HepG2 (cell line): Measurements from ENCODE around the gene ENTPD1. TPM values are rescaled to one million over a fixed set of nuclear protein-coding genes. Genes with fewer than 3 reads are reported as not detected.

Source experiments
- ARID3A ChIP-seq: IDR thresholded peaks from 2 replicates; pipeline ENCODE4 v1.6.1; 2012; ENCODE audit warnings: low read depth, low read length, improper control_type of control experiment
- ARID4A ChIP-seq: sonication (generic); formaldehyde crosslinking; IDR thresholded peaks from 2 replicates; pipeline ENCODE4 v1.5.0; 2020; ENCODE audit warnings: mild to moderate bottlenecking, missing genetic modification reagents, borderline replicate concordance
- EED ChIP-seq: sonication (generic); formaldehyde crosslinking; IDR thresholded peaks from 2 replicates; pipeline ENCODE4 v1.5.0; 2020; ENCODE audit warnings: mild to moderate bottlenecking, missing genetic modification reagents
- EP300 ChIP-seq, 3 experiments: sonication (generic) in 1 of 3; formaldehyde crosslinking in 1 of 3; IDR thresholded peaks; 2 replicates each; pipeline versions ENCODE4 v1.5.1 to v1.6.1; 2011 to 2020; ENCODE audit warnings: low read depth in 2 of 3, low read length in 2 of 3, borderline replicate concordance in 1 of 3, improper control_type of control experiment in 1 of 3, mild to moderate bottlenecking in 1 of 3, missing genetic modification reagents in 1 of 3, moderate library complexity in 1 of 3
- EZH2 ChIP-seq: conservative IDR thresholded peaks from 2 replicates; pipeline ENCODE4 v1.6.1; 2012; ENCODE audit warnings: mild to moderate bottlenecking, low read depth, low read length, moderate library complexity
- FOXJ3 ChIP-seq: sonication (generic); formaldehyde crosslinking; IDR thresholded peaks from 2 replicates; pipeline ENCODE4 v1.4.0; 2020; ENCODE audit warnings: missing genetic modification reagents, mild to moderate bottlenecking, borderline replicate concordance
- FOXP1 ChIP-seq, 2 experiments: fragments of 450-650 bp in 1 of 2; IDR thresholded peaks; 2 replicates each; pipeline ENCODE4 v1.6.1; 2017 to 2018; ENCODE audit warnings: antibody characterized with exemption in 1 of 2
- GPBP1L1 ChIP-seq: sonication (generic); formaldehyde crosslinking; IDR thresholded peaks from 2 replicates; pipeline ENCODE4 v1.5.0; 2020; ENCODE audit warnings: mild to moderate bottlenecking, missing genetic modification reagents
- HOXA9 ChIP-seq: sonication (generic); formaldehyde crosslinking; IDR thresholded peaks from 2 replicates; pipeline ENCODE4 v1.8.1; 2022; ENCODE audit warnings: missing genetic modification reagents, mild to moderate bottlenecking, moderate library complexity, borderline replicate concordance
- MEF2D ChIP-seq: sonication (generic); formaldehyde crosslinking; IDR thresholded peaks from 2 replicates; pipeline ENCODE4 v1.5.1; 2020; ENCODE audit warnings: mild to moderate bottlenecking, missing genetic modification reagents
- MEIS1 ChIP-seq: sonication (generic); formaldehyde crosslinking; IDR thresholded peaks from 2 replicates; pipeline ENCODE4 v1.9.0; 2021; ENCODE audit warnings: mild to moderate bottlenecking, missing genetic modification reagents, moderate library complexity, borderline replicate concordance
- MIXL1 ChIP-seq: IDR thresholded peaks from 2 replicates; pipeline ENCODE4 v1.6.1; 2016
- NCOA1 ChIP-seq: sonication (generic); formaldehyde crosslinking; IDR thresholded peaks from 2 replicates; pipeline ENCODE4 v1.9.0; 2021; ENCODE audit warnings: missing genetic modification reagents
- SATB2 ChIP-seq: sonication (generic); formaldehyde crosslinking; IDR thresholded peaks from 2 replicates; pipeline ENCODE4 v1.5.0; 2020; ENCODE audit warnings: missing genetic modification reagents
- SKIL ChIP-seq: sonication (generic); formaldehyde crosslinking; IDR thresholded peaks from 2 replicates; pipeline ENCODE4 v1.8.0; 2022; ENCODE audit warnings: missing genetic modification reagents, mild to moderate bottlenecking, moderate library complexity, borderline replicate concordance
- TCF7L2 ChIP-seq: IDR thresholded peaks from 2 replicates; pipeline ENCODE4 v1.6.1; 2011; ENCODE audit warnings: mild to moderate bottlenecking, low read depth, low read length, moderate library complexity
- ZKSCAN5 ChIP-seq: sonication (generic); formaldehyde crosslinking; IDR thresholded peaks from 2 replicates; pipeline ENCODE4 v1.5.1; 2020; ENCODE audit warnings: mild to moderate bottlenecking, missing genetic modification reagents
- ZNF180 ChIP-seq: sonication (generic); formaldehyde crosslinking; IDR thresholded peaks from 2 replicates; pipeline ENCODE4 v1.4.0; 2020; ENCODE audit warnings: low read depth, missing genetic modification reagents, borderline replicate concordance
- ZNF260 ChIP-seq: sonication (generic); formaldehyde crosslinking; IDR thresholded peaks from 2 replicates; pipeline ENCODE4 v1.4.0; 2020; ENCODE audit warnings: missing genetic modification reagents, low read depth, mild to moderate bottlenecking, borderline replicate concordance
- ZNF3 ChIP-seq: IDR thresholded peaks from 2 replicates; pipeline ENCODE4 v1.7.0; 2017; ENCODE audit warnings: inconsistent platforms
- ZNF549 ChIP-seq: sonication (generic); formaldehyde crosslinking; IDR thresholded peaks from 2 replicates; pipeline ENCODE4 v1.5.0; 2020; ENCODE audit warnings: missing genetic modification reagents
- ZNF747 ChIP-seq: sonication (generic); formaldehyde crosslinking; IDR thresholded peaks from 2 replicates; pipeline ENCODE4 v1.8.1; 2023; ENCODE audit warnings: missing genetic modification reagents, mild to moderate bottlenecking, borderline replicate concordance
- polyA plus RNA-seq, 8 experiments: library from polyadenylated mRNA; depleted of rRNA in 3 of 8; stranded (reverse) in 7 of 8; unstranded in 1 of 8; fragments of >200 nt; fragmentation: Illumina TruSeq in 4 of 8; extraction: Trizol in 4 of 8; gene quantifications; 2 replicates each; pipeline versions ENCODE4 v1.2.1 to v1.2.3, GENCODE V29; 2011 to 2016; ENCODE audit warnings: low read depth in 4 of 8, missing spikeins in 1 of 8, mixed read lengths in 1 of 8; ENCODE audit not compliant: insufficient read depth in 1 of 8
- total RNA-seq, 5 experiments: library from RNA; depleted of rRNA; stranded (reverse); fragments of >200 nt; fragmentation: Illumina TruSeq; extraction: Trizol; gene quantifications; 2 replicates each; pipeline ENCODE4 v1.2.3, GENCODE V29; 2016; ENCODE audit warnings: low read depth in 1 of 5

The ENTPD1 gene
- total and polyA plus RNA-seq, 2 of the 13 experiments (the other 11 are each of a cell fraction or from before 2014, with no cell fraction given): 0.07 TPM

- TF ChIP-seq GPBP1L1 (CRISPR knock-in tag): no peak
- TF ChIP-seq ARID3A: 0 out of 2 replicates have a peak, but pooled peaks have one; percentile 34
- TF ChIP-seq ZNF549 (CRISPR knock-in tag): no peak
- no peak for TF ChIP-seq FOXP1 (IDR thresholded peaks at IDR 0.05)
- peak; percentile 74 for TF ChIP-seq FOXP1 (CRISPR knock-in tag; IDR thresholded peaks at IDR 0.05)
- no peak for TF ChIP-seq SKIL (CRISPR knock-in tag)
- no peak for TF ChIP-seq HOXA9 (CRISPR knock-in tag)
- TF ChIP-seq MEIS1 (CRISPR knock-in tag): no peak
- TF ChIP-seq MEF2D (CRISPR knock-in tag): no peak
- TF ChIP-seq FOXJ3 (CRISPR knock-in tag): no peak
- TF ChIP-seq EED: no peak
- TF ChIP-seq MIXL1: 0 out of 2 replicates have a peak, but pooled peaks have one; percentile 13
- no peak for TF ChIP-seq NCOA1 (CRISPR knock-in tag)
- TF ChIP-seq ZNF180 (CRISPR knock-in tag): no peak
- TF ChIP-seq ARID4A (CRISPR knock-in tag): no peak
- TF ChIP-seq ZNF747 (CRISPR knock-in tag): no peak
- TF ChIP-seq SATB2 (CRISPR knock-in tag): no peak
- peak in 1 of 2 experiments; percentile 27; a peak in 1 of 4 replicates for TF ChIP-seq EP300 (IDR thresholded peaks at IDR 0.05; ENCODE audit: low read depth in 2 of 2, low read length in 2 of 2)
- TF ChIP-seq EP300 (CRISPR knock-in tag; IDR thresholded peaks at IDR 0.05; ENCODE audit: borderline replicate concordance): no peak
- no peak for TF ChIP-seq EZH2
- no peak for TF ChIP-seq TCF7L2
- no peak for TF ChIP-seq ZNF3 (CRISPR knock-in tag)
- TF ChIP-seq ZNF260 (CRISPR knock-in tag): no peak
- no peak for TF ChIP-seq ZKSCAN5 (CRISPR knock-in tag)
Observed at GRCh38 chr10:95818668-95819067, 62.7 kb downstream of the ENTPD1 start (continued).
